GM19023 (cell line): Measurements from ENCODE around the gene ANAPC16.
A peak's percentile ranks its signal among the peaks of the same experiment; 100 is the strongest.
"Not testable (repeated sequence)": the region's sequence is repeated elsewhere in the genome, so short reads cannot be mapped to it uniquely, and the experiment has no call there.

Source experiments
- ATAC-seq: cut with Tn5 transposase; IDR thresholded peaks from one replicate; pipeline ENCODE4 v1.9.1; 2021; ENCODE audit warnings: mild to moderate bottlenecking, moderate library complexity; ENCODE audit not compliant: unreplicated experiment

The ANAPC16 gene

DNA sequence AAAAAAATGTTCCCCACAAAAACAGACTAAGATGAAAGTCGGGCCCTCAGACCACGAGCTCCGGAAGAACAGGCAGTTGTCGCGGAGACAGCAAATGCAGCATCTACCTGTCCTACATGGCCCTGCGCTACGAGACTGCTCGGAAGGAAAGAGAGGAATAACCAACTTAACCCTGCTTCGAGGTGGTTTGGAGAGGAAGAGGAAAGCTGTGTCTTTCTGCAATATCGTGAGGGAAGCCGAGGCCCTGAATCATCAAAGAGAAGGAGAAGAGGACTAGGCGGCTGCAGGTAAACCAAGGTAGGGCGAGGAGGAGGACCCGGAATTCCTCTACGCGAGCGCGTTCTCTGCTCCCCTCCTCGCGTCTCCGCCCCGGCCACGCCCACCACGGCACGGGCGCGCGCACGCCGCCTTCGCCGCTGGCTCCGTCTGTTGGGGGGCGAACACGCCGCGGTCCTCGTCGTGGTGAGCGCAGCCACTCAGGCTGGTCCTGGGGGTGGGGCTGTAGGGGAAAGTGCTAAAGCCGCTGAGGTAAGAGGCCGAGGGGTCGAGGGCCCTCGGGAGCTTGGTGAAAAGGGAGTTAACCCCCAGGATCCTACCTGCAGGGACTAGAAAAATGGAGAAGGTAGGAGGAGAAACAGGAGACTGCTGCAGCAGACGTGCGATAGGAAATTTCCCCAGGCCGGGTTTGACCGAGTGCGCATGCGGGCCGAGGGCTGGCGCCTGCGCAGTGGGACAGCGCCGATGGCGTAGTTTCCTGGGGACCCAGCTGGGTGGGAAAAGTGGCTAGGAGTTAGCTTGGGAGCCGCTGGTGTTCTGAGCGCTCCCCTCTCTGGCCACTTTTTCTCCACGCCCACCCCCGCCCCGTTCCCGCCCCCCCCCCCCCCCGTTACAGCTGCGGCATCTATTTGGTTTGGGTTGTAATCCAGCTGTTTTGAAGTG, at the start of gene ANAPC16, which contains the start of gene ASCC1:
TSS of gene ANAPC16 (plus strand) at position 402 of the 939 bp plus-strand sequence. CDS start 7,903 bp downstream, outside the sequence.
TSS of gene ASCC1 (minus strand) at position 666 of the 939 bp plus-strand sequence. CDS start 2,978 bp downstream, outside the sequence.
- ATAC-seq: peak; percentile 83

DNA sequence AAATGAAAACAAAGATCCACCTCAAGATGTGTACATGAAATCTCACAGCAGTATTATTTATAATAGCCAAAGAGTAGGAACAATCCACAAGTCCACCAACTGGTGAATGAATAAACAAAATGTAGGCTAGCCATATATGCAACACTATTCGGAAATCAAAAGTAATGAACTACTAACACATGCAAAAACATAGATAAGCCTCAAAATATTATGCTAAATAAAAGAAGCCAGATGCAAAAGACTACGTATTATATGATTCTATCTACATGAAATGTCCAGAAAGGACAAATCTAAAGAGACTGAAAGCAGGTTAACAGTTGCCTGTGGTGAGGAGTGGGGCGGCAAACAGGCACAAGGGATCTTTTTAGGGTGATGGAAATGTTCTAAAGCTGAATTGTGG, 48.7 kb upstream of the ANAPC16 start:
- ATAC-seq: no peak

DNA sequence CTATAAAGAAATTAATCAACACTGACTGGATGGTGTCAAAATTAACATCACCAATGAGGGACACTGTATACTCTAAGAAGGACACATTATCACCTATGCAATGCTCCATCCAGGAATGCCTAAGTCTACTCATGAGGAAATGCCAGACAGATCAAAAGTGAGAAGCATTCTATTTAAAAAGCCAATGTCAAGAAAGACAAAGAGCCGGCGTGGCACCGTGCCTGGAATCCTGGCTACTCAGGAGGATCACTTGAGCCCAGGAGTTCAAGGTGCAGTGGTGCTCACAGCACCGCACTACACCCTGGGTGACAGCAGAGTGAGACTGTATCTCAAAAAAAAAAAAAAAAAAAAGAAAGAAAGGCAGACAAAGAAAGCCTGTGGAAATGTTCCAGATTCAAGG, 45.5 kb upstream of the ANAPC16 start:
- no peak for ATAC-seq

DNA sequence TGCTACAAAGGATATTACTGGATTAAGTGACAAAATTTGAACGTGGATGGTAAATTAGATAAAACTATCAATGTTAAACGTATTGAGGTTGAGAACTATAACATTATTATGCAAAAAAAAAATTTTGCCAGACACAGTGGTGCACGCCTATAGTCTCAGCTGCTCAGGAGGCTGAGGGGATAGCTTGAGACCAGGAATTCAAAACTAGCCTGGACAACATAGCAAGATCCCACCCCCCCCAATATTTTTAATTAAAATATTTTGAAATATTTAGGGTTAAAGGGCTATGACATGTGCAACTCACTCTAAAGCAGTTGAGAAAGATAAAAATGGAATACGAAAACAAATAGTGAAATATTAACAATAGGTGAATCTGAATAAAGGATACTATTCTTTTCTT, 45.1 kb upstream of the ANAPC16 start:
- no peak for ATAC-seq

DNA sequence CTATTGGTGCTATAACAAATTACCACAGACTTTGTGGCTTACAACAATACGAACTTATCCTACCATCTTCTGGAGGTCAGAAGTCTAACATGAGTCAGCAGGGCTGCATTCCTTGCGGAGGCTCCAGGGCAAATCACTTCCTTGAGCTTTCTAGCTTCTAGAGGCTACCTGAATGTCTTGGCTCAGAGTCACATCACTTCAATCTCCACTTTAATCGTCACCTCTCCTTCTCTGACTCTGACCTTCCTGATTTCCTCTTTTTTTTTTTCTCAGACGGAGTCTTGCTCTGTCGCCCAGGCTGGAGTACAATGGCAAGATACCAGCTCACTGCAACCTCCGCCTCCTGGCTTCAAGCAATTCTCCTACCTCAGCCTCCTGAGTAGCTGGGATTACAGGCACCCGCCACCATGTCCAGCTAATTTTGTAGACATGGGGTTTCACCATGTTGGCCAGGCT, 44.6 kb upstream of the ANAPC16 start:
- no peak for ATAC-seq

DNA sequence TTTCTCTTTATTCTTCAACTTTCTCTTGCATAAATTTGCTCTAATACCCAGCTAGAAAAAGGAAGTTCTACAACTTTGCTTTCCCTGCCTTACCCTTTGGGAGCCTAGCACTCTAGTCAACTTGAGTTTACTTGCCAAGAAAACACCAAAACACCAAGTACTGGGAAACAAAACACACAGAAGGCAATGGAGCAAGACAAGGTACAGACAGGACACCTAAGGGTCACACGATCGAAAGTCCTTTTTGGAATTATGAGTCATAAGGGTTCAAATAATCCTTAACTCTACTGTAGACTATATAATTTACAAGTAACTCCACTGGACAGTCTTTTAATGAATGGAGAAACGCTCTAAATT, 42.6 kb upstream of the ANAPC16 start:
- no peak for ATAC-seq

DNA sequence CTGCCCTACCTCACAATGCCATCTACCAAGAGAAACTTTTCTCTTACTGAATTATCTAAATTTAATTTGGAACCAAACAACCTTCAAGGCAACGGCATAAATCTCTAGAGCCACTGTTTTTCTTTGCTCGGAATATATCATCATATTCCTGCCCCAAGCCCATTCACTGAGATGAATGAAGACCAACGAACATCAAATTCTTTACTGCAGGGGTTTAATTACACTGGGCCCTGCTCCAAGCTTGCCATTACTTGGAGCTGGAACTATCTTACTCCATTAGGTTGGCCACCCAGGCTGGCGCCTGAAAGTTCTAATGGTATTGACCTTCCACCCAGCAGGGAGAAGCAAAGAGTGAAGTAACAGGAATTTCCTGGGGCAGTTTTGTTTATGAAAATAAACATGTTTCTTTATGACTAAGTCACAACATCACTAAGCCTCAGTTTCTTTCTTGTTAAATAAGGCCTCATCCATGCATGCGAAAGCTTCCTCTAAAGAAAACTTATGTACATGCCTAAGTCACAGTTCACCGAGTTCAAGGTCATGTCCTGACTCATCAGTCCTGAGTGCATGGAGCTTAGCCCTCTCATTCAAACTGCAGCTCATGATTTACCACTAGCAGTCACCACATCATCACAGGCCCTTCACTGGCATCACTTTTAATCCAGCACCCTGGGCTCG, 42.1 kb upstream of the ANAPC16 start:
- ATAC-seq: no peak

DNA sequence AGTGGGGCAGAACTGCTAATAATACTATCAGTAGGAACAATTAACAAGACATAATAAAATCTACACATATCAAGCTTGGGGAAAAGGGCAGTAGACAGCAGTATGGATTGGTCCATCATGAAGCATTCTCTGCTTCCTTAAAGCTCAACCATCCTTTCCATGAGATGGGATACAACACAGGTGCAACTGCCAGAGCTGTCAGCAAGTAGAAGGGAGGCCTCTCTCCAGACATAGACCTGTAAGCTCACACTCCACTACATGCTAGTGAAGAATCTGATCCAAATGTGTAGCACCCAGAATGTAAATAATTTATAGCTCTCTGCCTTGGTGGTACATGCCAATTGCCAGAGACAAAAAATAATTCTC, 41.5 kb upstream of the ANAPC16 start:
- ATAC-seq: no peak

DNA sequence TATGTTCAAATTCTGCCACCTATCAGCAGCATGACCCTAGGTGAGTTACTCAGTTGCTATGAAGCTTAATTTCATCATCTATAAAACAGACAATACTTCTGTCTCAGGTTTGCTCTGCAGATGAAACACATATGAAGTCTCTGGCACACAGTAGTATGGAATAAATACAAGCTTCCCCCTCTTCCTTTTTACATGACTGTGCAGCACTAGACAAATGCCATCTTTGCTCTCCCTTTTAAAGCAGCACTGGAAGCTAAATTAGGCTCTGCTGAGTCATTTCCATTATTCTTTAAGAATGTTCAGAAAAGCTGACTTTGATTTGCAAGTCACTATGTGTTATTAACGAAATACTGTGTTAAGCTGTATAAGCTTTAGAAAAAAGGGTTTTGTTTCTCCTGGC, 40.7 kb upstream of the ANAPC16 start:
- ATAC-seq: no peak

DNA sequence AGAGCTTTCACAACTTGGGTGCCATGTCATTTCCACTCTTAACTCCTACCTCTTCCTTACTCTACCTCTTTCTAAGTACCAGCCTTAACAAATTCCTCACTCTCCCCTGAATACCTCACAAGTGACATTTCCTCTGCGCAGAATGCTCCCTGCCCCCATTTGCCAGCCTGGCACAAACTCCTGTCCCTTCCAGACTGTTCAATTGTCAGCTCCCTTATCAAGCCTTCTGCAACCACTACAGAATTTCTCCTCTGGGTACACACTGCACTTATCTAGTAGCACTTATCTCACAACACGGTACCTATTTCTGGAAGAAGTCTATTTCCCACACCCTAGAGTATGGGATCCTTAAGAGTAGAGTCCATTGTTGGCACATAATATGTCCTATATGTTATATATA, 39.1 kb upstream of the ANAPC16 start:
- ATAC-seq: no peak

DNA sequence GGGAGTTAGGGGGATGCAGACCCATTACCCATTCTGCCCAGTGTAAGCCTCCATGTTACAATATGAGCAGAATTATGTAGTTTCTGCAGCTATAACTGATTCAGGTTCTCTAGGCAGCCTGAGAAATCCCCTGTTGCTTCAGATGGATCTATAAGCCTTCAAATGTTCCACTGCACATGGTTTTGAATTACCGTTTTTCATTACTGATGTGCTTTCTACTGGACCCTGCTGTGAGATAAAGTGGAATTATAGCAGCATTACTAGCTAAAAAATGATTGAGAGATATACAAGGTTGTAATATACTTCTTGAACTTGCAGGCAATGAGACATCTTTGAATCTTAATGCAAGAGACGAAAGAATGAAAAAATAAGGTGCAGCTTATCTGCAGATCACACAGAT, 38.4 kb upstream of the ANAPC16 start:
- no peak for ATAC-seq

DNA sequence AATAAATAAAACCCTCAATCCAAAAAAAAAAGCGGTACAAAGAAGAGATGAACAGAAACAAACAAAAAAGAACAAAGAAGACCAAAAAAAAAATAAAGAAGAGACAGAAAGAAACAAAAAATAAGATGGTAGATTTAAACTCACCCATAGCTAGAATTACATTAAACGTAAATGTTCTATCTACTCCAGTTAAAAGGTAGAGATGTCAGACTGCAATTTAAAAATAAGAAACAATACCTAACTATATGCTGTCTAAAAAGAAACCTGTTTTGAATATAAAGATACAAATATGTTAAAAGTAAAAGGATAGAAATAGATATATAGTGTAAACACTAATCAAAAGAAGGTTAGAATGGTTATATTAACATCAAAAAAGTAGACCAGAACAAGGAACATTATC, 31.7 kb upstream of the ANAPC16 start:
- ATAC-seq: no peak

DNA sequence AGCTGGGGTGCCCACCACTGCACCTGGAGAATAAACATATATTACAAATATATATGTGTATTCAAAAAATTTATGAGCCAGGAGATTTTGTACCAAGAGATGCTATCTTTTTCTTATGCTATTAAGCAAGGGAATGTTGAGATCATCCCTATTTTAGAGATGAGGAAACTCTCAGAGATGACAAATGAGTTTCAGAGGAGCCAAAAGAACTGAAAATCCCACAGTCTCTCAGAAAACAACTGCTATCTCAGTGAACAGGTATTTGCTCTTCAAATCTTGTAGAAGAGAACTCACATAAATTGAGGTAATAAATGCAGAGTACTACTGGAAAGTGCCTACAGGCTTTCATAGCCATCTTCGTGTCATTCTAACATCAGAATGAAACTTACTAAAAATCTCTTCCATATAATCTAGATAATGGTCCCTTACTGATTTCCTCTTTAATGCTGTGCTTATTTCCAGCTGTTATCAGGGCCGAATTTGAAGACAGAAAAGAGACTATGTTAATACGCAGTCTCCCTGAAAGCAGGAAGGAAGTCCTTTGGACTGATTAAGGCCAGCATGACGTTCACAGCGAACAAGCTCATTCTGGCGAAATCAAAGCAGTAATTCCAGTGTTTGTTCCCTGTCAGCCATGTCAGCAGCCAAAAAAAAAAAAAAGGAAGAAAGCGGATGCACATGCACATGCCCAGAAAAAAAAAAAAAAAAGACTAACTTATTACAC, 29.4 kb upstream of the ANAPC16 start:
- ATAC-seq: no peak

DNA sequence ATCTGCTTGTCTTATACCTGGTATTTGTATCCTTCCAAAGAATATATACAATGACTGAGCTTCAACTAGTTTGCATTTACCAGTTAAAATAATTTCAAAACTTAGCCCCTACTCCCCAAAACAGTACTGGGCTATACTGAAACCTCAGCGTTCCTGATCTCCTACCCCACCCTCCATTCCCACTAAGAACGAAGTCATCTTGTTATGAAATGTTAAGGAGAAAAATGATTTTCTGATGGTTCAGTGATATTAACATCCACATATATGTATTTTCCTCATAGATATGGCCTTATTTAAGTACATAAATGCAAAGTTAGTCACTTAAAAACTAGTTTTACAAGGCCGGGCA, 28.9 kb upstream of the ANAPC16 start:
- ATAC-seq: no peak

DNA sequence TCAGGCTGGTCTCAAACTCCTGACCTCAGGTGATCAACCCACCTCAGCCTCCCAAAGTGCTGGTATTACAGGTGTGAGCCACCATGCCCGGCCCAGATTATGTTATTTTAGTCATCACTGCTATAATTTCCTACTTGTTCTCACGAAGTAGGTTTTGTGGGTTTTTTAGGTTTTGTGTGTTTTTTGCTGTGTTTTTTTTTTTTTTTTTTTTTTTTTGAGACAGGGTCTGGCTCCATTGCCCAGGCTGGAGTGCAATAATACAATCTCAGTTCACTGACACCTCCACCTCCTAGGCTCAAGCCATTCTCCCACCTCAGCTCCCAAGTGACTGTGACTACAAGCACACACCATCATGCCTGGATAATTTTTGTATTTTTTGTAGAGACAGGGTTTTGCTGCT, 20.9 kb upstream of the ANAPC16 start:
- no peak for ATAC-seq

DNA sequence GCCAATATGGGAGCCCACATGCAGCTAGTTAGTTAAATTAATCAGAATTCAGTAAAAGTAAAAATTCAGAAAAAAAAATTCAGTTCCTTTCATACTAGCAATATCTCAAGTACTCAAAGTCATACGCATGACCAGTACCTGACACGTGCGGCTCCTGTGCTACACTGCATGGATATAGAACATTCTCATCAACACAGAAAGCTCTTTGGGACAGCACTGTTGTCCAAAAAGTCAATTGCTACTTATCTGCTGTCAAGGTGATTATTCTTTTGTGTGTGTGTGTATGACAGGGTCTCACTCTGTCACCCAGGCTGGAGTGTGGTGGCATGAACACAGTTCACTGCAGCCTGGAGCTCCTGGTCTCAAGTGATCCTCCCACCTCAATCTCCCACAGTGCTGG, 14.9 kb upstream of the ANAPC16 start:
- no peak for ATAC-seq

DNA sequence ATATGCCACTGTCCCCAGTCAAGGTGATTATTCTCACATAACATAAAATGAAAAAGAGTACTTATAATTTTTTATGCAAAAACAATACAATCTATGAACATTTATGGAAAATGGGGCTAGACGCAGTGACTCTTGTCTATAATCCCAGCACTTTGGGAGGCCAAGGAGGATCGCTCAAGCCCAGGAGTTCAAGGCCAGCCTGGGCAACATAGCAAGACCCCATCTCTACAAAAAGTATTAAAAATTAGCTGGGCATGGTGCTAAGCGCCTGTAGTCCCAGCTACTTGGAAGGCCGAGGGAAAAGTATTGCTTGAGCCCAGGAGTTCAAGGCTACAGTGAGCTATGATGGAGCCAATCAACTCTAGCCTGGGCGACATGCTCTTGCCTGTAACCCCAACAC, 14.5 kb upstream of the ANAPC16 start:
- no peak for ATAC-seq

DNA sequence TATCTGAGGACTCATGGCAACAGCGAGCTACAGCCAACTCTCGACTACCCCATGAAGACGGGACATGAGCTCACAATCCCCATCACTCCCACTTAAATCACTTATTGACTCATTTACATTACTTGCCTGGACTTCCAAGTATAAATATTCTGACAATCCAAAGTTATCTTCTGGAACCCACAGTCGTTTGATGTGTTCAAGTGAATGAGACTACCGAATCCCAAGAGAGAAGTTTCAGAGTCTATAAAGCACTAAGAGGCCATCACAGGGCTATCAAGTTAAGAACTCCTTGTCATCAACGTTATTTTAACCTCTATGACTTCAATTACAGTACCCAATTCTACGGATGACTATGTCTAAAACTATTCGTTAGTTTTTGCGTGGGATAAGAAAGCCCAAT, 11.5 kb upstream of the ANAPC16 start:
- ATAC-seq: no peak

DNA sequence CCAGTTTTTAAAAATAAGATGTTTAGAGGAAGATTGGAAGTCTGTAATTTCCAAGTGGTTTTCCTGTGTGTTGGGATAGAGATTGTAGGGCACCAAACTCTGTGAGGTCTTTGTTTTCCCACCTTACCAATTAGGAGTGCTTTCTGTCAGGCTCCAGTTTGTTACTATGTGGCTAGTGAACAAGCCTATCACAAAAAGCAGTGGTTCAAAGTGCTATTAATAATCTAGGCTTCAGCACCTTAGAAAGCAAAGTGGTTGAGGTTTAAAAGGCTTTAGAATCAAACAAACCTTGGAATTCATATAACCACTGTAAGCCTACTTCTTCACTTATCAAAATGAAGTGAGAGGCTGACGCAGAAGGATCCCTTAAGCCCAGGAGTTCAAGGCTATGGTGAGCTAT, 11.1 kb upstream of the ANAPC16 start:
- ATAC-seq: no peak

DNA sequence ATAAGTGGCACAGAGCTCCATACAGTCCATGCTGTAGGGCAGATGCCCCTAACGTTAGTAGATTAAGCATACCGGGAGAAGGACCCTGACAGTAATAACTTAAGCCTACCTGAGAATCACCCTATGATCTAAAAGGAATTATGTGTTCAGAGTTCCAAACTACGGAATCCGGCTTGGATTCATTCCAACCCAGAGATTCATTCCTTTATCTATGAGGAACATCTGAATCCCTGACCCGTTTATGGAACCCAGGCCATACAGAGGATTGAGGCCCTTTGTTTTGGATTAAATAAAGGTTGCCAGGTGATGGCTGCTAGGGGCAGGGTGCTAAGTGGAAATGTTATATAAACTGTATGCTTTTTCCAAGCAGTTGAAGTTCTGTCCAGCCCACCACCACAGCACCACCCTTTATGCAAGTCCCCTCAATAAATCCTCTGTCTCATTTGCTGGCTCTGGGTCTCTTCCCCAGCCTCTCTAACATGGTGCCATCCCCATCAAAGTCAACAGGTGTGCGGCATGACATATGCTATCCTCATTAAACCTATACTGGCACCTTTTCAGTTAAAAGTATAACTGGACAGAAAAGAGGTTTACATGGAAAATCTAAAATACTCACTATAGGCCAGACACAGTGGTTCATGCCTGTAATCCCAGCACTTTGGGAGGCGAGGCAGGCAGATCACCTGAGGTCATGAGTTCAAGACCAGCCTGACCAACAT, 9.1 kb upstream of the ANAPC16 start:
- no peak for ATAC-seq

DNA sequence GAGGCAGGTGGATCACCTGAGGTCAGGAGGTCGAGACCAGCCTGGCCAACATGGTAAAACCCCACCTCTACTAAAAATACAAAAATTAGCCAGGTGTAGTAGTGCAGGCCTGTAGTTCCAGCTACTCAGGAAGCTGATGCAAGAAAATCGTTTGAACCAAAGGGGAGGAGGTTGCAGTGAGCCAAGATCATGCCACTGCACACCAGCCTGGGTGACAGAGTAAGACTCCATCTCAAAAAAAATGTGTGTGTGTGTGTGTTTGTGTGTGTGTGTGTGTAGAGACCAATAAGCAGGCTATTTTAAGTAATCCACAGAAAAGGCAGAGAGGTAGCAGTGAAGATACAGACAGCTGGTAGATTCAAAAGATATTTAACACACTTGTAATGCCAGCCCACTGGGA, 7.3 kb upstream of the ANAPC16 start:
- not testable (repeated sequence) for ATAC-seq
